GM12878 (cell line): Measurements from ENCODE around the gene SIN3B. TPM values are rescaled to one million over a fixed set of nuclear protein-coding genes. Genes with fewer than 3 reads are reported as not detected.

Source experiments
- ATAC-seq: fragments of 200-7000 bp; cut with Tn5 transposase; 3 replicates; pipeline ENCODE4 v1.9.1; 2020; ENCODE audit warnings: mild to moderate bottlenecking, moderate library complexity
- BruUV-seq: library from RNA; stranded (reverse); fragments of 400-500 nt; replicated peaks from 2 replicates; lab custom pipeline; 2021; lab: Mats Ljungman, UMichigan
- CTCF ChIA-PET: fragments of 300-600 bp; sonication (Branson Sonifier 250); formaldehyde crosslinking; extraction: SDS; loops from one replicate; lab custom pipeline; 2021; ENCODE audit warnings: inconsistent platforms; lab: Yijun Ruan, JAX
- POLR2A ChIA-PET: fragments of 350-600 bp; formaldehyde crosslinking; extraction: SDS; loops from one replicate; lab custom pipeline; 2021; ENCODE audit warnings: inconsistent platforms; lab: Charles Lee
- RAD21 ChIA-PET: fragments of 300-600 bp; sonication (Branson Sonifier 250); formaldehyde crosslinking; loops from one replicate; lab custom pipeline; 2023; ENCODE audit warnings: antibody characterized with exemption; ENCODE audit not compliant: unreplicated experiment; lab: Charles Lee
- SMC1A ChIA-PET: fragments of 300-600 bp; sonication (Branson Sonifier 250); formaldehyde crosslinking; loops from one replicate; lab custom pipeline; 2023; ENCODE audit not compliant: unreplicated experiment, uncharacterized antibody; lab: Charles Lee
- DNase-seq: peaks from one replicate; pipeline ENCODE4 v3.0.0-alpha.2; 2011; ENCODE audit warnings: low read depth, low spot score
- FAIRE-seq: peaks from 3 replicates; lab custom pipeline; 2011; peaks lifted over from hg19 to GRCh38; lab: Jason Lieb, UNC
- H2AFZ ChIP-seq: 2 replicates; pipeline ENCODE4 v1.6.0; 2011; ENCODE audit warnings: low read depth, low read length, control low read depth; ENCODE audit not compliant: control insufficient read depth
- H3K27ac ChIP-seq: 2 replicates; pipeline ENCODE4 v1.5.1; 2011; ENCODE audit warnings: control low read depth; ENCODE audit not compliant: control insufficient read depth, insufficient read depth
- H3K27me3 ChIP-seq, 2 experiments: replicated peaks in 1 of 2; 2 replicates each; pipeline versions ENCODE4 v1.6.0 to v1.6.1; 2011; ENCODE audit warnings: low read length in 1 of 2; ENCODE audit not compliant: control insufficient read depth in 2 of 2, insufficient read depth in 2 of 2
- H3K36me3 ChIP-seq, 2 experiments: 2 replicates each; pipeline ENCODE4 v1.5.1; 2011; ENCODE audit warnings: low read length in 1 of 2; ENCODE audit not compliant: control insufficient read depth in 2 of 2, insufficient read depth in 2 of 2
- H3K4me1 ChIP-seq: 2 replicates; pipeline ENCODE4 v1.6.1; 2011; ENCODE audit warnings: mild to moderate bottlenecking, low read length, moderate library complexity, mixed read lengths; ENCODE audit not compliant: control insufficient read depth, insufficient read depth
- H3K4me2 ChIP-seq: 2 replicates; pipeline ENCODE4 v1.6.0; 2011; ENCODE audit warnings: control low read depth; ENCODE audit not compliant: control insufficient read depth, insufficient read depth
- H3K4me3 ChIP-seq: fragments of 200-600 bp; sonication (generic); 2 replicates; pipeline ENCODE4 v1.5.1; 2016
- H3K79me2 ChIP-seq: 2 replicates; pipeline ENCODE4 v1.6.0; 2011; ENCODE audit warnings: low read length; ENCODE audit not compliant: control insufficient read depth, insufficient read depth
- H3K9ac ChIP-seq: 2 replicates; pipeline ENCODE4 v1.8.0; 2011; ENCODE audit warnings: low read length, control low read depth, mixed read lengths; ENCODE audit not compliant: control insufficient read depth, insufficient read depth
- H3K9me3 ChIP-seq: replicated peaks from 3 replicates; pipeline ENCODE4 v1.5.1; 2011; ENCODE audit warnings: mild to moderate bottlenecking, low read length; ENCODE audit not compliant: control insufficient read depth, insufficient read depth
- H4K20me1 ChIP-seq: 2 replicates; pipeline ENCODE4 v1.6.0; 2011; ENCODE audit not compliant: control insufficient read depth, insufficient read depth
- BCLAF1 ChIP-seq: fragments of 450-650 bp; IDR thresholded peaks from 2 replicates; pipeline ENCODE4 v1.6.1; 2017; ENCODE audit warnings: antibody characterized with exemption, mild to moderate bottlenecking, moderate library complexity
- CEBPB ChIP-seq, 2 experiments: fragments of 150-350 bp in 1 of 2; IDR thresholded peaks; 2 replicates each; pipeline ENCODE4 v1.6.1; 2012 to 2014; ENCODE audit warnings: low read depth in 2 of 2, low read length in 2 of 2, borderline replicate concordance in 1 of 2, inconsistent platforms in 1 of 2
- CHD1 ChIP-seq: IDR thresholded peaks from 2 replicates; pipeline ENCODE4 v1.6.1; 2012; ENCODE audit warnings: low read depth, low read length, improper control_type of control experiment
- JUNB ChIP-seq: IDR thresholded peaks from 2 replicates; pipeline ENCODE4 v1.6.1; 2016; ENCODE audit warnings: antibody characterized with exemption, mild to moderate bottlenecking
- JUND ChIP-seq: IDR thresholded peaks from 2 replicates; pipeline ENCODE4 v1.6.1; 2012; ENCODE audit warnings: low read depth, mild to moderate bottlenecking, low read length, improper control_type of control experiment, moderate library complexity
- REST ChIP-seq: IDR thresholded peaks from 2 replicates; pipeline ENCODE4 v1.6.1; 2012; ENCODE audit warnings: mild to moderate bottlenecking, low read depth, low read length
- whole genome bisulfite sequencing: methylation state at CpG from one replicate; pipeline ENCODE4 v1.1.6; 2016; ENCODE audit warnings: low lambda C conversion rate; ENCODE audit not compliant: insufficient replicate concordance, insufficient coverage; ENCODE audit errors: missing lambda C conversion rate; 5-methylcytosine and 5-hydroxymethylcytosine counted together
- in situ Hi-C: fragments of 300-500 bp; cut with MboI; formaldehyde crosslinking; loops from 9 replicates; pipeline ENCODE4 v1.14.3; 2018; ENCODE audit warnings: mixed read lengths
- intact Hi-C: fragments of 100-400 bp; cut with micrococcal nuclease; formaldehyde crosslinking; loops from one replicate; pipeline ENCODE4 v1.14.2; 2022; ENCODE audit not compliant: unreplicated experiment
- polyA plus RNA-seq, 11 experiments: library from polyadenylated mRNA; depleted of rRNA in 4 of 11; unstranded in 6 of 11; stranded (reverse) in 5 of 11; fragments of >200 nt; fragmentation: Nextera tagmentation in 4 of 11; fragmentation: Illumina TruSeq in 1 of 11; extraction: Ambion mirVana in 4 of 11; extraction: Trizol in 1 of 11; gene quantifications; 1 replicate in 1 of 11; 2 replicates in 10 of 11; pipeline versions ENCODE4 v1.2.1 to v1.2.3, GENCODE V29; 2011 to 2016; ENCODE audit warnings: inconsistent platforms in 2 of 11, missing spikeins in 2 of 11, low read depth in 1 of 11
- total RNA-seq, 4 experiments: library from RNA; depleted of rRNA in 3 of 4; stranded (reverse); fragments of >200 nt in 3 of 4; fragmentation: Illumina TruSeq in 1 of 4; extraction: Trizol in 1 of 4; gene quantifications; 2 replicates each; pipeline versions ENCODE4 v1.2.1 to v1.2.3, GENCODE V29; 2013 to 2021

The SIN3B gene
- total and polyA plus RNA-seq, 10 of the 15 experiments (the other 5 are each of a cell fraction or from before 2014, with no cell fraction given): 0.68 to 34.5 (median 15.8) TPM

- Histone ChIP-seq H3K9ac (no peak overlapping the region), H3K36me3 (no peaks in the 10 kb centered on the region), H3K4me3 (no peak overlapping the region), H3K27ac (no peak overlapping the region), H3K4me2 (no peak overlapping the region), H4K20me1 (no peaks in the 10 kb centered on the region), H2AFZ (no peak overlapping the region), H3K9me3 (peaks cover 3% of the 10 kb centered on the region), H3K4me1 (no peaks in the 10 kb centered on the region), H3K79me2 (no peaks in the 10 kb centered on the region), H3K27me3 (no peaks in the 10 kb centered on the region)
- POLR2A ChIA-PET: no interaction called here
- WGBS: 38% methylated on average over 1 of the region's 1 CpG
- DNase-seq: no peak
- no TSS peak for BruUV-seq
- no peak for FAIRE-seq
- CTCF ChIA-PET: no interaction called here
- in situ Hi-C loops (no loop called here), intact Hi-C loops (no loop called here)
- ATAC-seq: no peak
- TF ChIP-seq BCLAF1 (no peak), CEBPB (IDR thresholded peaks at IDR 0.05; ENCODE audit: borderline replicate concordance in 1 of 2, low read depth in 2 of 2, low read length in 2 of 2) (no peak), JUNB (no peak), CHD1 (no peak), JUND (no peak), REST (no peak)
- SMC1A ChIA-PET: interaction anchor here (0.9 kb wide), 1 partner anchor 16 kb away, joined by 4 read pairs; no protein-coding TSS in a partner anchor
- RAD21 ChIA-PET: no interaction called here
These were observed 40.0 kb upstream of the SIN3B start for GRCh38 chr19:16789238-16789637.
